Measurements from ENCODE around the gene MT1F. TPM values are rescaled to one million over a fixed set of nuclear protein-coding genes. Genes with fewer than 3 reads are reported as not detected.

MT1F gene
- total RNA-seq, 2 experiments from 2014 or later = 0.44 TPM; not detected in 1

- H3K27ac ChIP-seq (ENCODE audit: low read depth, low read length, poor library complexity, severe bottlenecking) = peak overlapping the region; percentile 5
- H3K9me2 ChIP-seq (ENCODE audit: insufficient read depth, low read length) = no peaks in the 10 kb centered on the region
- no peaks in the 10 kb centered on the region for H3K79me2 ChIP-seq (ENCODE audit: insufficient read depth, low read depth, low read length)
- no peaks in the 10 kb centered on the region for H3K9me3 ChIP-seq (ENCODE audit: low read length)
- peak overlapping the region; percentile 78 for H3K4me2 ChIP-seq (ENCODE audit: low read length)
- H4K20me1 ChIP-seq (ENCODE audit: insufficient read depth, low read length) = no peaks in the 10 kb centered on the region
- H3K36me3 ChIP-seq (ENCODE audit: insufficient read depth, low read length) = no peaks in the 10 kb centered on the region
- intact Hi-C loops (cut with micrococcal nuclease; ENCODE audit: unreplicated experiment) = no loop called here
- POLR2A ChIA-PET = interaction anchor here (1.0 kb wide), 2 partner anchors 14 to 161 kb away, joined by 3 to 11 read pairs; no protein-coding TSS in a partner anchor
- peak overlapping the region; percentile 66 for H3K4me3 ChIP-seq (ENCODE audit: low read depth, low read length, poor library complexity, severe bottlenecking)
- peaks cover 52% of the 10 kb centered on the region for H3K4me1 ChIP-seq (ENCODE audit: insufficient read depth, low read length, poor library complexity, severe bottlenecking)
- no TSS peak for BruUV-seq (replicated peaks)
- CTCF ChIA-PET (ENCODE audit: unreplicated experiment) = interaction anchor here (0.9 kb wide), 1 partner anchor 92 kb away, joined by 3 read pairs; no protein-coding TSS in a partner anchor
- H2AFZ ChIP-seq (ENCODE audit: low read length) = peak overlapping the region; percentile 81; the same call in 1 of the 2 replicates
- TF ChIP-seq, protein P1, sequence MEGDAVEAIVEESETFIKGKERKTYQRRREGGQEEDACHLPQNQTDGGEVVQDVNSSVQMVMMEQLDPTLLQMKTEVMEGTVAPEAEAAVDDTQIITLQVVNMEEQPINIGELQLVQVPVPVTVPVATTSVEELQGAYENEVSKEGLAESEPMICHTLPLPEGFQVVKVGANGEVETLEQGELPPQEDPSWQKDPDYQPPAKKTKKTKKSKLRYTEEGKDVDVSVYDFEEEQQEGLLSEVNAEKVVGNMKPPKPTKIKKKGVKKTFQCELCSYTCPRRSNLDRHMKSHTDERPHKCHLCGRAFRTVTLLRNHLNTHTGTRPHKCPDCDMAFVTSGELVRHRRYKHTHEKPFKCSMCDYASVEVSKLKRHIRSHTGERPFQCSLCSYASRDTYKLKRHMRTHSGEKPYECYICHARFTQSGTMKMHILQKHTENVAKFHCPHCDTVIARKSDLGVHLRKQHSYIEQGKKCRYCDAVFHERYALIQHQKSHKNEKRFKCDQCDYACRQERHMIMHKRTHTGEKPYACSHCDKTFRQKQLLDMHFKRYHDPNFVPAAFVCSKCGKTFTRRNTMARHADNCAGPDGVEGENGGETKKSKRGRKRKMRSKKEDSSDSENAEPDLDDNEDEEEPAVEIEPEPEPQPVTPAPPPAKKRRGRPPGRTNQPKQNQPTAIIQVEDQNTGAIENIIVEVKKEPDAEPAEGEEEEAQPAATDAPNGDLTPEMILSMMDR (conservative IDR thresholded peaks at IDR 0.05; ENCODE audit: low read length) = peak; percentile 40; the same call in 1 of the 2 replicates
- no peak for TF ChIP-seq EZH2phosphoT487 (IDR thresholded peaks at IDR 0.05; ENCODE audit: borderline replicate concordance, low read depth, low read length)
- DNase-seq (ENCODE audit: low spot score) = peak; percentile 32
Observed at GRCh38 chr16:56610017-56610608, 47.6 kb upstream of the MT1F start.

GRCh38 chr16:56610609-56611111 lies 47.1 kb upstream of the MT1F start:
- intact Hi-C loops (cut with micrococcal nuclease; ENCODE audit: unreplicated experiment) = no loop called here
- DNase-seq (ENCODE audit: low spot score) = no peak
- TF ChIP-seq EZH2phosphoT487 (IDR thresholded peaks at IDR 0.05; ENCODE audit: borderline replicate concordance, low read depth, low read length) = no peak
- TF ChIP-seq, protein P1 (conservative IDR thresholded peaks at IDR 0.05; ENCODE audit: low read length) = no peak
- no TSS peak for BruUV-seq (replicated peaks)
- Histone ChIP-seq H3K4me1 (ENCODE audit: insufficient read depth, low read length, poor library complexity, severe bottlenecking) (peaks cover 47% of the 10 kb centered on the region), H3K4me3 (ENCODE audit: low read depth, low read length, poor library complexity, severe bottlenecking) (no peak overlapping the region), H3K9me3 (ENCODE audit: low read length) (no peaks in the 10 kb centered on the region), H4K20me1 (ENCODE audit: insufficient read depth, low read length) (no peaks in the 10 kb centered on the region), H3K36me3 (ENCODE audit: insufficient read depth, low read length) (no peaks in the 10 kb centered on the region), H3K9me2 (ENCODE audit: insufficient read depth, low read length) (no peaks in the 10 kb centered on the region), H3K4me2 (ENCODE audit: low read length) (peak overlapping the region; percentile 78), H2AFZ (ENCODE audit: low read length) (peak overlapping the region; percentile 81; the same call in 1 of the 2 replicates), H3K27ac (ENCODE audit: low read depth, low read length, poor library complexity, severe bottlenecking) (no peak overlapping the region), H3K79me2 (ENCODE audit: insufficient read depth, low read depth, low read length) (no peaks in the 10 kb centered on the region)
- ChIA-PET POLR2A (interaction anchor here (0.8 to 1.0 kb wide), 3 partner anchors 13 to 162 kb away, joined by 3 to 11 read pairs (median 3); no protein-coding TSS in a partner anchor), CTCF (ENCODE audit: unreplicated experiment) (interaction anchor here (0.9 kb wide), 1 partner anchor 91 kb away, joined by 3 read pairs; no protein-coding TSS in a partner anchor)
